ENCODE measurements around the gene EIPR1. TPM values are rescaled to one million over a fixed set of nuclear protein-coding genes. Genes with fewer than 3 reads are reported as not detected.

The EIPR1 gene
- polyA plus RNA-seq, 1 donor from 2014 or later, result 138 TPM

DNA sequence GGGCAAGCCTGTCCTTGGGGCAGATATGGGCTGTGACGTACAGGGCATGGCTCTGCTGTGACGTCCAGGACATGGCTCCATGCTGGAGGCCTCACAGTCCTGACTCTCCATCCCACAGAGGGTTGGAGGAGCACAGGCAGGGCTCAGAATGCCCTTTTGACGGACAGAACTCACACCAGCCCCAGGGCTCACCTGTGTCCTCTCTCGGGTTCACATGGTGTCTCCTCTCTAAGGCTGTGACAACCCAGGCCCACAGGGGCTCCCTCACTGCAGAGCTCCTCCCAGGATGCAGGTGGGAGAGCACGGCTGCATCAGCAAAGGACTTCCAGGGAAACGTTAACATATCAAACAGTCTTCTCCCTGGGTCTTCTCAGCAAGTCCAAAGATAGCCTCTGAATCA is 133.8 kb downstream of the EIPR1 start:
- no peak overlapping the region for H2AFZ ChIP-seq (ENCODE audit: low read depth, low read length)
- no peak overlapping the region for H3K9ac ChIP-seq (ENCODE audit: low read length)
- no peaks in the 10 kb centered on the region for H3F3A ChIP-seq (ENCODE audit: insufficient read depth, low read length, poor library complexity, severe bottlenecking)
- H3K36me3 ChIP-seq (ENCODE audit: insufficient read depth, low read length), result no peaks in the 10 kb centered on the region
- TF ChIP-seq EP300 (conservative IDR thresholded peaks at IDR 0.05; ENCODE audit: poor library complexity, severe bottlenecking) (no peak), MXI1 (conservative IDR thresholded peaks at IDR 0.05; ENCODE audit: poor library complexity, severe bottlenecking) (no peak), SMC3 (conservative IDR thresholded peaks at IDR 0.05; ENCODE audit: poor library complexity) (no peak), POLR2AphosphoS5 (IDR thresholded peaks at IDR 0.05) (no peak), REST (IDR thresholded peaks at IDR 0.05; ENCODE audit: borderline replicate concordance) (no peak)
- TF ChIP-seq, protein P1, sequence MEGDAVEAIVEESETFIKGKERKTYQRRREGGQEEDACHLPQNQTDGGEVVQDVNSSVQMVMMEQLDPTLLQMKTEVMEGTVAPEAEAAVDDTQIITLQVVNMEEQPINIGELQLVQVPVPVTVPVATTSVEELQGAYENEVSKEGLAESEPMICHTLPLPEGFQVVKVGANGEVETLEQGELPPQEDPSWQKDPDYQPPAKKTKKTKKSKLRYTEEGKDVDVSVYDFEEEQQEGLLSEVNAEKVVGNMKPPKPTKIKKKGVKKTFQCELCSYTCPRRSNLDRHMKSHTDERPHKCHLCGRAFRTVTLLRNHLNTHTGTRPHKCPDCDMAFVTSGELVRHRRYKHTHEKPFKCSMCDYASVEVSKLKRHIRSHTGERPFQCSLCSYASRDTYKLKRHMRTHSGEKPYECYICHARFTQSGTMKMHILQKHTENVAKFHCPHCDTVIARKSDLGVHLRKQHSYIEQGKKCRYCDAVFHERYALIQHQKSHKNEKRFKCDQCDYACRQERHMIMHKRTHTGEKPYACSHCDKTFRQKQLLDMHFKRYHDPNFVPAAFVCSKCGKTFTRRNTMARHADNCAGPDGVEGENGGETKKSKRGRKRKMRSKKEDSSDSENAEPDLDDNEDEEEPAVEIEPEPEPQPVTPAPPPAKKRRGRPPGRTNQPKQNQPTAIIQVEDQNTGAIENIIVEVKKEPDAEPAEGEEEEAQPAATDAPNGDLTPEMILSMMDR (IDR thresholded peaks at IDR 0.05; ENCODE audit: poor library complexity, severe bottlenecking), result no peak
- no peaks in the 10 kb centered on the region for H3K79me2 ChIP-seq (replicated peaks; ENCODE audit: insufficient read depth, low read length)
- no peak overlapping the region for H3K4me3 ChIP-seq (ENCODE audit: low read length)
- H3K4me2 ChIP-seq (ENCODE audit: low read length), result no peak overlapping the region
- H3K9me3 ChIP-seq (ENCODE audit: low read length), result no peaks in the 10 kb centered on the region
- no peaks in the 10 kb centered on the region for H4K20me1 ChIP-seq (ENCODE audit: insufficient read depth)
- no peak overlapping the region for H3K27ac ChIP-seq (ENCODE audit: low read length)
- H3K27me3 ChIP-seq (ENCODE audit: insufficient read depth, low read depth, low read length), result no peaks in the 10 kb centered on the region
- no peaks in the 10 kb centered on the region for H3K9me2 ChIP-seq (ENCODE audit: insufficient read depth, low read length)

DNA sequence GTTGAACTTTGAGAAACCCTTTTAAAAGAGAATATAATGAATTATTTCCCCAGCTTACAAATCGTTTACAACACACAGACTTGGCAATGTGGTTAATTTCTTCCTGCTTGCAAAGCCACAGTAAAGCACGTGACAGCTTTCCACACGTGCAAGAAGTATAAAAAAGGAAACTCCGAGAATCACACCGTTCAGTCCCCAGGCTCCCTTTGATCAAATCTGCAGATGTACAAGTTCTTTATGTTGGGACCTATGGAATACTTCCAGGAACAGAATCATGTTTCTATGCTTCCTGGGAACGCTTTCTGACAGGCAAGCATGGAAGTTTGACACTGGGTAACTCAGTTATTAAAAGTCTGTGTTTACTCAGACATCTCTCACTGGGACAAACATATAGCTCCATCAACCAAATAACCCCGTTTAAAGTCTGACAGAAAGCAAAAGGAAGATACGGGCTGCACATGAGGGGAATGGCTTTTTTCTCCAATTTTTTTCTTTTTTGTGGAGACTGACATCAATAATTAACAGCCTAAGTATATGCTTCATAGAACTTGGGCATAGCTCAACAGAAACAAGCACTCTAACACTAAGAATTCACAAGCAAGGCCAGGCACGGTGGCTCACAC is 134.8 kb downstream of the EIPR1 start:
- no peaks in the 10 kb centered on the region for H4K20me1 ChIP-seq (ENCODE audit: insufficient read depth)
- H2AFZ ChIP-seq (ENCODE audit: low read depth, low read length), result no peak overlapping the region
- H3K4me3 ChIP-seq (ENCODE audit: low read length), result no peak overlapping the region
- H3K4me2 ChIP-seq (ENCODE audit: low read length), result no peak overlapping the region
- H3K9ac ChIP-seq (ENCODE audit: low read length), result no peak overlapping the region
- TF ChIP-seq EZH2 (IDR thresholded peaks at IDR 0.05; ENCODE audit: borderline replicate concordance, insufficient read depth, low read length, poor library complexity, severe bottlenecking) (no peak), REST (IDR thresholded peaks at IDR 0.05; ENCODE audit: borderline replicate concordance) (no peak)
- H3K36me3 ChIP-seq (ENCODE audit: insufficient read depth, low read length), result no peaks in the 10 kb centered on the region
- no peaks in the 10 kb centered on the region for H3F3A ChIP-seq (ENCODE audit: insufficient read depth, low read length, poor library complexity, severe bottlenecking)
- no peaks in the 10 kb centered on the region for H3K9me2 ChIP-seq (ENCODE audit: insufficient read depth, low read length)
- no peaks in the 10 kb centered on the region for H3K27me3 ChIP-seq (ENCODE audit: insufficient read depth, low read depth, low read length)
- no peaks in the 10 kb centered on the region for H3K9me3 ChIP-seq (ENCODE audit: low read length)
- H3K27ac ChIP-seq (ENCODE audit: low read length), result no peak overlapping the region
- H3K79me2 ChIP-seq (replicated peaks; ENCODE audit: insufficient read depth, low read length), result no peaks in the 10 kb centered on the region

Data from neural cell (in vitro differentiated cells).